AG04450 (cell line): ENCODE results near the gene GFOD1. TPM values are rescaled to one million over a fixed set of nuclear protein-coding genes. Genes with fewer than 3 reads are reported as not detected.

ENCODE experiments used
- CTCF ChIA-PET: fragments of 300-600, 350-600 bp; formaldehyde crosslinking; extraction: SDS; loops from one replicate; lab custom pipeline; 2022; ENCODE audit warnings: antibody characterized with exemption, inconsistent platforms; lab: Charles Lee
- POLR2A ChIA-PET: fragments of 350-600 bp; formaldehyde crosslinking; extraction: SDS; loops from one replicate; lab custom pipeline; 2021; ENCODE audit warnings: antibody characterized with exemption, inconsistent platforms; lab: Yijun Ruan, JAX
- DNase-seq: peaks from one replicate; pipeline ENCODE4 v3.0.0-alpha.2; 2011; ENCODE audit warnings: low read depth, low spot score
- H3K27ac ChIP-seq: one replicate; pipeline ENCODE4 v1.5.1; 2012; ENCODE audit warnings: low read depth, low read length, control low read depth
- H3K27me3 ChIP-seq: one replicate; pipeline ENCODE4 v1.6.0; 2012; ENCODE audit warnings: low read length; ENCODE audit not compliant: control insufficient read depth, insufficient read depth
- H3K4me3 ChIP-seq: 2 replicates; pipeline ENCODE4 v1.5.1; 2011; ENCODE audit warnings: mild to moderate bottlenecking, low read depth, low read length, control low read depth
- H3K9me3 ChIP-seq: 2 replicates; pipeline ENCODE4 v1.5.1; 2012; ENCODE audit warnings: low read length; ENCODE audit not compliant: control insufficient read depth, insufficient read depth
- polyA plus RNA-seq: library from polyadenylated mRNA; depleted of rRNA; stranded (reverse); fragments of >200 nt; gene quantifications from 2 replicates; pipeline ENCODE4 v1.2.3, GENCODE V29; 2011
- TF ChIP-seq, protein P1 (sequence below): IDR thresholded peaks from 2 replicates; pipeline ENCODE4 v1.5.1; 2011; ENCODE audit warnings: low read depth, low read length, control low read depth, inconsistent platforms

GFOD1 gene
- polyA plus RNA-seq, 1 experiment = 3.0 TPM

DNA sequence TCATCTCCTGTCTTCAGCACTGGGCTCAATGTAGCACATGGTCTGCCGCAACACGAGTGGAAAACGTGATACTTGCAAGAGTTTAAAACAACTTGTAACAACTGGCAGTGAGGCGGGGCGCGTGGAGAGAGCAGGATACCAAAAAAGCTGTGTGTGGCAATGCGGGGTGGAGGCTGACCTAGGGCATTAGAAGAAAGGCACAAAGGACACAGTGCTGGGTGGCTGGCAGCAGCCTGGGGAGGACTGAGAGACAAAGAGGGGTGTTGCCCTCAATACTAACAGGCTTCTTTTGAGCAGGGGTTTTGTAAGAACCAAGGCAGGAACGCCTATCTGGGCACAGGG is 1.5 kb upstream of the GFOD1 start:
- Histone ChIP-seq H3K9me3 (no peaks in the 10 kb centered on the region), H3K27me3 (no peaks in the 10 kb centered on the region), H3K27ac (no peak overlapping the region), H3K4me3 (no peak overlapping the region)
- no peak for DNase-seq
- TF ChIP-seq, protein P1, sequence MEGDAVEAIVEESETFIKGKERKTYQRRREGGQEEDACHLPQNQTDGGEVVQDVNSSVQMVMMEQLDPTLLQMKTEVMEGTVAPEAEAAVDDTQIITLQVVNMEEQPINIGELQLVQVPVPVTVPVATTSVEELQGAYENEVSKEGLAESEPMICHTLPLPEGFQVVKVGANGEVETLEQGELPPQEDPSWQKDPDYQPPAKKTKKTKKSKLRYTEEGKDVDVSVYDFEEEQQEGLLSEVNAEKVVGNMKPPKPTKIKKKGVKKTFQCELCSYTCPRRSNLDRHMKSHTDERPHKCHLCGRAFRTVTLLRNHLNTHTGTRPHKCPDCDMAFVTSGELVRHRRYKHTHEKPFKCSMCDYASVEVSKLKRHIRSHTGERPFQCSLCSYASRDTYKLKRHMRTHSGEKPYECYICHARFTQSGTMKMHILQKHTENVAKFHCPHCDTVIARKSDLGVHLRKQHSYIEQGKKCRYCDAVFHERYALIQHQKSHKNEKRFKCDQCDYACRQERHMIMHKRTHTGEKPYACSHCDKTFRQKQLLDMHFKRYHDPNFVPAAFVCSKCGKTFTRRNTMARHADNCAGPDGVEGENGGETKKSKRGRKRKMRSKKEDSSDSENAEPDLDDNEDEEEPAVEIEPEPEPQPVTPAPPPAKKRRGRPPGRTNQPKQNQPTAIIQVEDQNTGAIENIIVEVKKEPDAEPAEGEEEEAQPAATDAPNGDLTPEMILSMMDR = no peak
- CTCF ChIA-PET = interaction anchor here (0.6 kb wide), 1 partner anchor 50 kb away, joined by 3 read pairs; no protein-coding TSS in a partner anchor
- POLR2A ChIA-PET = no interaction called here

GRCh38 chr6:13488015-13488895 is 855 bp upstream of the GFOD1 start:
- ChIA-PET CTCF (interaction anchor here (0.6 kb wide), 1 partner anchor 50 kb away, joined by 3 read pairs; no protein-coding TSS in a partner anchor), POLR2A (interaction anchor here (0.6 to 1.9 kb wide), 3 partner anchors 11 to 87 kb away, joined by 3 to 11 read pairs (median 4); partner anchors contain the start of gene SIRT5)
- TF ChIP-seq, protein P1 = no peak
- Histone ChIP-seq H3K9me3 (no peaks in the 10 kb centered on the region), H3K27me3 (no peaks in the 10 kb centered on the region), H3K27ac (no peak overlapping the region), H3K4me3 (peak overlapping the region; percentile 68)
- no peak for DNase-seq

GRCh38 chr6:13486679-13487121 is 700 bp downstream of the GFOD1 start:
- H3K27me3 ChIP-seq = no peaks in the 10 kb centered on the region
- CTCF ChIA-PET = interaction anchor here (1.1 to 1.6 kb wide), 3 partner anchors 89 to 149 kb away, joined by 3 to 11 read pairs (median 4); no protein-coding TSS in a partner anchor
- H3K4me3 ChIP-seq = peak overlapping the region; percentile 74
- no peaks in the 10 kb centered on the region for H3K9me3 ChIP-seq
- POLR2A ChIA-PET = interaction anchor here (0.6 to 2.0 kb wide), 7 partner anchors 35 to 158 kb away, joined by 3 to 11 read pairs (median 5); partner anchors contain the start of genes NOL7, SIRT5 and TBC1D7
- DNase-seq = no peak
- peak overlapping the region; percentile 31 for H3K27ac ChIP-seq
- TF ChIP-seq, protein P1 = no peak

DNA sequence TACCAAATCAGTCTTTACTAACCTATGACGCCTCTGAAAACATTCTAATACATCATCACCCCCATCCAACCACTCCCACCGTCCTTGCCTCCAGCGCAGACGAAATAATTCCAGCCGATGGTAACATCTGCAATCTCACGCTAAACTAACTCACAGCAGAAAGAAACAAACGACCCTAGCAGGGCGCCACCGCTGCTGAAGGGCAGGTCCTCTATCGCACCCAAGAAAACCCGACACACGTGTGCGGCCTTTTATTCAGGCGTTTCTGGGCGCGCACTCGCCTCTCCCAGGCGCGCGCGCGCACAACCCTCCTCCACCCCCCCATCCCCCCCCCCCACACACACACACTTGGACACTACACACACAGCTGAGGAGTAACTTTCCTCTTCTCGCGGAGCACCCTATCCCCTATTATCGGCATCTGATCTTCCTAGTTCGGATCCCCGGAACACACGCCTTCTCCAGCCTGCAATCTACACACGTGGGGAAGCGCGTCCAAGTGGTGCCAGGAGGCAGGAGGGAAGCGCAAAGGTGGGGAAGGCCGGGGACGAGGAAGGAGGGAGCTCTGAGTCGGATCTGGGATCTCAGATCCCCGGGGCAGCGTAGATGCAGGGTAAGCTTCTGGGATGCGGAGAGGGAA is 1.4 kb downstream of the GFOD1 start:
- Histone ChIP-seq H3K27me3 (no peaks in the 10 kb centered on the region), H3K4me3 (peak overlapping the region; percentile 74), H3K27ac (peak overlapping the region; percentile 31), H3K9me3 (no peaks in the 10 kb centered on the region)
- DNase-seq = no peak
- ChIA-PET POLR2A (interaction anchor here (0.6 to 2.0 kb wide), 6 partner anchors 26 to 158 kb away, joined by 3 to 11 read pairs (median 6); partner anchors contain the start of genes SIRT5 and TBC1D7), CTCF (interaction anchor here (0.6 to 1.6 kb wide), 4 partner anchors 90 to 149 kb away, joined by 3 to 11 read pairs (median 4); no protein-coding TSS in a partner anchor)
- TF ChIP-seq, protein P1 = no peak
